ENCODE data around the gene CMTM8.

CMTM8 gene

GRCh38 chr3:32198714-32199113 lies 39.8 kb upstream of the CMTM8 start:
- Histone ChIP-seq H3K4me3 (ENCODE audit: low read length) (no peak overlapping the region), H3K4me2 (ENCODE audit: low read length) (no peak overlapping the region), H3K27ac (ENCODE audit: low read depth, low read length) (no peak overlapping the region), H3K9me3 (ENCODE audit: control insufficient read depth, insufficient read depth, low read length) (no peaks in the 10 kb centered on the region), H3K9me2 (replicated peaks; ENCODE audit: control insufficient read depth, low read length) (no peaks in the 10 kb centered on the region), H3K79me2 (ENCODE audit: control insufficient read depth, low read length) (no peaks in the 10 kb centered on the region), H3K27me3 (ENCODE audit: control insufficient read depth, low read length) (peaks cover 28% of the 10 kb centered on the region), H3F3A (ENCODE audit: control insufficient read depth, insufficient read depth) (no peaks in the 10 kb centered on the region), H3K4me1 (ENCODE audit: control insufficient read depth, low read length) (no peaks in the 10 kb centered on the region), H4K20me1 (ENCODE audit: control insufficient read depth, insufficient read depth, low read depth, low read length) (no peaks in the 10 kb centered on the region), H3K36me3 (ENCODE audit: control insufficient read depth, low read length) (no peaks in the 10 kb centered on the region)
- no peak for TF ChIP-seq CTCF (IDR thresholded peaks at IDR 0.05; ENCODE audit: low read depth, low read length, poor library complexity, severe bottlenecking)

DNA sequence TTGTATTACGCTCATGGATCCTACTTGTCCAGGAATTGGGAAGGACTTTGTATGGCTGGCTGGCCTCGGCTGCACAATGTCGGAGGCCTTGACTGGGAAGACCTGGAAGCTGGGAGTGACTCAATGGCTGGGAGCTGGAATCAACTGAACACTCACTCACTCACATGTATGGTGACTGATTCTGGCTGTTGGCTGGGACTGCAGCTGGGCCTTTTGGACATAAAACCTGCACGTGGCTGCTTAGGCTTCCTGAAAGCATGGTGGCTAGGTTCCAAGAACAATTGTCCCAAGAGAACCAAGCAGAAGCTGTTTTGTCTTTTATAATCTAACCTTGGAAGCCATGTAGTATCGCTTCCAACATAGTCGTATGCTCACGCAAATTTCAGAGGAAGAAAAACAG lies 38.0 kb upstream of the CMTM8 start:
- no peak overlapping the region for H3K27ac ChIP-seq (ENCODE audit: low read depth, low read length)
- no peak overlapping the region for H3K4me3 ChIP-seq (ENCODE audit: low read length)
- peaks cover 32% of the 10 kb centered on the region for H3K27me3 ChIP-seq (ENCODE audit: control insufficient read depth, low read length)
- no peaks in the 10 kb centered on the region for H3K9me2 ChIP-seq (replicated peaks; ENCODE audit: control insufficient read depth, low read length)
- H3K4me2 ChIP-seq (ENCODE audit: low read length) = no peak overlapping the region
- H3K9me3 ChIP-seq (ENCODE audit: control insufficient read depth, insufficient read depth, low read length) = no peaks in the 10 kb centered on the region
- no peaks in the 10 kb centered on the region for H4K20me1 ChIP-seq (ENCODE audit: control insufficient read depth, insufficient read depth, low read depth, low read length)
- no peaks in the 10 kb centered on the region for H3K79me2 ChIP-seq (ENCODE audit: control insufficient read depth, low read length)
- TF ChIP-seq EZH2phosphoT487 (IDR thresholded peaks at IDR 0.05; ENCODE audit: borderline replicate concordance, low read length) = no peak
- no peak for TF ChIP-seq CTCF (IDR thresholded peaks at IDR 0.05; ENCODE audit: low read depth, low read length, poor library complexity, severe bottlenecking)
- no peaks in the 10 kb centered on the region for H3K36me3 ChIP-seq (ENCODE audit: control insufficient read depth, low read length)
- no peaks in the 10 kb centered on the region for H3K4me1 ChIP-seq (ENCODE audit: control insufficient read depth, low read length)
- no peaks in the 10 kb centered on the region for H3F3A ChIP-seq (ENCODE audit: control insufficient read depth, insufficient read depth)

GRCh38 chr3:32200992-32201758 lies 37.3 kb upstream of the CMTM8 start:
- Histone ChIP-seq H3K4me2 (ENCODE audit: low read length) (no peak overlapping the region), H3K36me3 (ENCODE audit: control insufficient read depth, low read length) (no peaks in the 10 kb centered on the region), H3K27ac (ENCODE audit: low read depth, low read length) (no peak overlapping the region), H3K27me3 (ENCODE audit: control insufficient read depth, low read length) (peaks cover 30% of the 10 kb centered on the region), H3F3A (ENCODE audit: control insufficient read depth, insufficient read depth) (no peaks in the 10 kb centered on the region), H3K4me1 (ENCODE audit: control insufficient read depth, low read length) (no peaks in the 10 kb centered on the region), H3K4me3 (ENCODE audit: low read length) (no peak overlapping the region), H3K79me2 (ENCODE audit: control insufficient read depth, low read length) (no peaks in the 10 kb centered on the region), H3K9me3 (ENCODE audit: control insufficient read depth, insufficient read depth, low read length) (no peaks in the 10 kb centered on the region), H3K9me2 (replicated peaks; ENCODE audit: control insufficient read depth, low read length) (no peaks in the 10 kb centered on the region), H4K20me1 (ENCODE audit: control insufficient read depth, insufficient read depth, low read depth, low read length) (no peaks in the 10 kb centered on the region)
- TF ChIP-seq EZH2phosphoT487 (IDR thresholded peaks at IDR 0.05; ENCODE audit: borderline replicate concordance, low read length) (no peak), CTCF (IDR thresholded peaks at IDR 0.05; ENCODE audit: low read depth, low read length, poor library complexity, severe bottlenecking) (no peak)
